Osteocyte (in vitro differentiated cells): Measurements from ENCODE around the gene PXK. TPM values are rescaled to one million over a fixed set of nuclear protein-coding genes. Genes with fewer than 3 reads are reported as not detected.

ENCODE experiments used
- DNase-seq: peaks from one replicate; pipeline ENCODE4 v3.0.0; 2021; ENCODE audit warnings: mixed read lengths; ENCODE audit not compliant: unreplicated experiment; ENCODE audit errors: extremely low spot score
- H3K27ac Mint-ChIP-seq: one replicate; pipeline ENCODE4 v1.8.0; 2021; ENCODE audit warnings: mild to moderate bottlenecking, mixed read lengths; ENCODE audit not compliant: unreplicated experiment
- H3K27me3 Mint-ChIP-seq: one replicate; pipeline ENCODE4 v1.8.0; 2021; ENCODE audit warnings: mixed read lengths; ENCODE audit not compliant: unreplicated experiment
- H3K36me3 Mint-ChIP-seq: one replicate; pipeline ENCODE4 v1.8.0; 2021; ENCODE audit warnings: mixed read lengths; ENCODE audit not compliant: unreplicated experiment
- H3K4me1 Mint-ChIP-seq: one replicate; pipeline ENCODE4 v1.8.0; 2021; ENCODE audit warnings: mixed read lengths; ENCODE audit not compliant: unreplicated experiment
- H3K4me3 Mint-ChIP-seq: one replicate; pipeline ENCODE4 v1.8.0; 2021; ENCODE audit warnings: mild to moderate bottlenecking, moderate library complexity, mixed read lengths; ENCODE audit not compliant: unreplicated experiment
- H3K9me3 Mint-ChIP-seq: one replicate; pipeline ENCODE4 v1.8.0; 2021; ENCODE audit warnings: mixed read lengths; ENCODE audit not compliant: unreplicated experiment
- total RNA-seq: library from RNA; stranded (reverse); gene quantifications from 2 replicates; pipeline ENCODE4 v1.2.1, GENCODE V29; 2021
- TF ChIP-seq, protein P1 (sequence below): fragments of 200-600 bp; sonication (generic); IDR thresholded peaks from 2 replicates; pipeline ENCODE4 v1.5.0; 2021; ENCODE audit warnings: antibody characterized with exemption, mild to moderate bottlenecking, moderate library complexity

Gene PXK
- total RNA-seq, 1 donor from 2014 or later: 39.1 TPM

DNA sequence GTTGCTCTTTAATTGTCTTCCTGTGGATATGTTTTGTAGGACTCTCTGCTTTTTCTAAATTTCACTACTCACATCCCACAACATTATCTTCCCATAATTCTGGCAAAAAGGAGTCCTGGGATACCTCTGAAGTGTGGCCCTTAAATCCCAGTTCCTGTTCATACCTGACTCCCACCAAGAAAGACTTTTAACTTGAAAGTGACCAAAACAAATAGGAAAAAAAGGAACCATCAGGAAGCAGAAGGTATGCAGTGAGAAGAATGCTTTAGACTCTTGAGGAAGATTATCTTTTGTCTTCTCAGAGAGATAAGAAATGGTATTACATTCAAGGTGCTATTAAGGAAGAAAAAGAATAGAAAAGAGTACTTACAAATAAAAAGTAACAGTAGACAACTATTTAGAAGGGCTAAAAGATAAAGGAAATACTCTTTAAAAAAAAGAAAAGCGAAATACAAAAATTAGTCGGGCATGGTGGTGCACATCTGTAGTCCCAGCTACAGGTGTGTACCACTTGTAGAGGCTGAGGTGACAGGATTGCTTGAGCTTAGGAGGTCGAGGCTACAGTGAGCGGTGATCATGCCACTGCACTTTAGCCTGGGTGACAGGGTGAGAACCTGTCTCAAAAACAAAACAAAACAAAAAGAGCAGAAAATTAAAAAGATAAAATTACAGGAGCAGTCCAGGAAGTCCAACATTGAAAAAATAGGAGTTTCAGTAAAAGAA, 46.8 kb downstream of the PXK start:
- Mint-ChIP-seq H3K27ac (no peak overlapping the region), H3K4me3 (no peak overlapping the region), H3K27me3 (no peaks in the 10 kb centered on the region), H3K36me3 (no peaks in the 10 kb centered on the region), H3K4me1 (peaks cover 32% of the 10 kb centered on the region), H3K9me3 (no peaks in the 10 kb centered on the region)
- no peak for DNase-seq
- TF ChIP-seq, protein P1, sequence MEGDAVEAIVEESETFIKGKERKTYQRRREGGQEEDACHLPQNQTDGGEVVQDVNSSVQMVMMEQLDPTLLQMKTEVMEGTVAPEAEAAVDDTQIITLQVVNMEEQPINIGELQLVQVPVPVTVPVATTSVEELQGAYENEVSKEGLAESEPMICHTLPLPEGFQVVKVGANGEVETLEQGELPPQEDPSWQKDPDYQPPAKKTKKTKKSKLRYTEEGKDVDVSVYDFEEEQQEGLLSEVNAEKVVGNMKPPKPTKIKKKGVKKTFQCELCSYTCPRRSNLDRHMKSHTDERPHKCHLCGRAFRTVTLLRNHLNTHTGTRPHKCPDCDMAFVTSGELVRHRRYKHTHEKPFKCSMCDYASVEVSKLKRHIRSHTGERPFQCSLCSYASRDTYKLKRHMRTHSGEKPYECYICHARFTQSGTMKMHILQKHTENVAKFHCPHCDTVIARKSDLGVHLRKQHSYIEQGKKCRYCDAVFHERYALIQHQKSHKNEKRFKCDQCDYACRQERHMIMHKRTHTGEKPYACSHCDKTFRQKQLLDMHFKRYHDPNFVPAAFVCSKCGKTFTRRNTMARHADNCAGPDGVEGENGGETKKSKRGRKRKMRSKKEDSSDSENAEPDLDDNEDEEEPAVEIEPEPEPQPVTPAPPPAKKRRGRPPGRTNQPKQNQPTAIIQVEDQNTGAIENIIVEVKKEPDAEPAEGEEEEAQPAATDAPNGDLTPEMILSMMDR: no peak

DNA sequence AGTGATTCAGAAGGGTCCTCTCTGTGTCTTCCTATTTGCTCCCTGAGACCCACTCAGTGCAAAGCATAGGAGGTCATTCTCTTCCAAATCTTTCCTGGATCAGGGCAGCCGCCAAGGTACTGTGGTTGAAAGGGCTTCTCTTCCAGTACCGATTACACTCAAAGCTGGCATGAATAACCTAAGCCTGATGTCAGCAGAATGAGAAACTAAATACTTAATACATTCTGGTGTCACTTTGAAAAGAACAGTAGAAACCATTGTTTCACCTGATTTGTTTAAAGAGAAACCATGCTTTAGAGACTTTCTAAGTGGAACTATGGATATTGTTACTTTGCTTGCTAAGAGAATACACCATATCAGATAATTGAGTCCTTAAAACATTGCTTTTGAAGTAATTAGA, 50.8 kb downstream of the PXK start:
- Mint-ChIP-seq H3K27me3 (no peaks in the 10 kb centered on the region), H3K4me3 (no peak overlapping the region), H3K27ac (peak overlapping the region; percentile 85), H3K36me3 (peaks cover 8% of the 10 kb centered on the region), H3K4me1 (peaks cover 55% of the 10 kb centered on the region), H3K9me3 (no peaks in the 10 kb centered on the region)
- DNase-seq: no peak
- TF ChIP-seq, protein P1: no peak

DNA sequence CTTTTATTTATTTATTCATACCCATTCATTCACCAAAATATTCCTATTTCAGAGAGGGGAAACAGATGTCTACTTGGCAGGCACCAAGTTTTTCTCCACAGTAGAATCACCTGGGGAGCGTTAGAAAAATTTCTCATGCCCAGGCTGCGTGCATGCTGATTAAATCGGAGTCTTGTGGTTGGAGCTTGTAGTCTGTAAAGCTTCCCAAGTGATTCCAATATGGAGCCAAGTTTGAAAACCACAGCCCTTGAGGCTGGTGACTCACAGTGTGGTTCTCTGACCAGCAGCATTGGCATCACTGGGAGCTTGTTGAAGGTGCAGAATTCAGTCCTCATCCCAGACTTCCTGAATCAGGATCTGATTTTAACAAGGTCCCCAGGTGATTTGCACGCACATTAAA, 51.2 kb downstream of the PXK start:
- Mint-ChIP-seq H3K36me3 (peaks cover 8% of the 10 kb centered on the region), H3K4me3 (no peak overlapping the region), H3K9me3 (no peaks in the 10 kb centered on the region), H3K27me3 (no peaks in the 10 kb centered on the region), H3K4me1 (peaks cover 59% of the 10 kb centered on the region), H3K27ac (peak overlapping the region; percentile 85)
- TF ChIP-seq, protein P1: no peak
- no peak for DNase-seq

DNA sequence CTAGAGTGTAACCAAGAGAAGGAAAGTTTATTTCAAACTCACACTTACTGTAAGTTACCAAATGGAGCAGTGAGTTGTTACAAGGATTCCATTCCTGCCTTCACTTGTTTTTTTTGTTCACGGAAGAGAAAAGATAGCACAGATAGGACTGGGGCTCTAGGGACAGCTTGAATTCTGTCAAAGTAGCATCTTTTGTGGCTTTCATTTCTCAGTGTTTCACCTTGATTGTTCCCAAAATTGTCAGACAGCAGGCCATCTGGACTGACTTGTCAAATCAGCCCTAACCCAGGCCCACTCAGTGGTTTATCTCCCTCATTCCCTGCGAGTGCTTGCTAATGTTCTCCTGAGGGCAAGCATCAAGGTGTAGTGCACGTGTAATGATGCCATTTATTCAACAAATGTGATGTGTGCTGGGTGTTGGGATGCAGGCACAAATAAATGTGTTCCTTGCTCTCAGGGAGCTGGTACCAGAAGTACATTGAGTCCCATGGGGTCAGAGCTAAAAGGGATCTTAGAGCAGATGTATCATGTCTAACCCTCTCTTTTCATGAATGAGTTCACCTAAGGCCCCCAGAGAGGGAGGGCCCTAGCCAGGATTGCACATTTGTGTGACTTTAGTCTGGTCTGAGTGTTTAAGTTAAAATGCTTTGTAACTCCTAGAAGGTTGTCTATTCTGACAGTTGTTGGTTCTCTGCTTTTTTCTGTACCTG, 51.8 kb downstream of the PXK start:
- TF ChIP-seq, protein P1: no peak
- H3K9me3 Mint-ChIP-seq: no peaks in the 10 kb centered on the region
- H3K4me1 Mint-ChIP-seq: peaks cover 62% of the 10 kb centered on the region
- no peak for DNase-seq
- H3K4me3 Mint-ChIP-seq: no peak overlapping the region
- no peaks in the 10 kb centered on the region for H3K27me3 Mint-ChIP-seq
- peak overlapping the region; percentile 85 for H3K27ac Mint-ChIP-seq
- H3K36me3 Mint-ChIP-seq: peaks cover 8% of the 10 kb centered on the region

DNA sequence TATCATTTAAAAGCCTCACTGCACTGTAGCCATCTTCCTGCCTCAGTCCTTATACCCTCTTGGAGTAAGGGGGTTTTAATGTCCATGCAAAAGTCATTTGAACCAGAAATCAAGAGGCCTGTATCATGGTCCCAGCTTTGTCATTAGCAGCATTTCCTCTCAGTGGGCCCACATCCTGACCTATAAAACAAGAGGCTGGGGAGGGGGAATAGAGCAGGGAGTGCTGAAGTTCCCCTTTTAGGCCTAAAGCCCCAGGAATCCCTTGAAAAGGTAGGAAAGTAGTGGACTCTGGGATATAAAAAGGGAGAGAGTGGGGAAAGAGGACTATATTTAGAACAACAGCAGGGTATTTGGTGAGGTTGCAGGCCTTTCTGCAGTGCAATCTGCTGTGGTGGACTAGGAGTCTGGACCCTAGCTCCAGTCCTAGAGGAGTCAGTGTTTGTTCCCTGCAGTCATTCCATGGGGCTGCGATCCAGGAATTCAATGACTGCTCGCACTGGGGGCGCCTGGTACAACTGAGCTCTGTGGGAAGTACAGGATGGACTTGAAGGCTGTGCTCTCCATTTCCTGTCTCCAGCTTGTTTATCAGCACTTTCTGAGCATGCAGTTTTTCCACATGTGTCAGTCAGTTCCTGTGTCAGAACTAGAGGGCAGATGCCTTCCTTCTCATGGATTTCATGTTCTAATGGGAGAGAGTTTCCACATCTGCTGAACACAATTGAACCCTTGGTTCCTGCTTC, 54.1 kb downstream of the PXK start:
- Mint-ChIP-seq H3K36me3 (peaks cover 13% of the 10 kb centered on the region), H3K4me1 (peaks cover 62% of the 10 kb centered on the region), H3K27me3 (no peaks in the 10 kb centered on the region), H3K9me3 (no peaks in the 10 kb centered on the region), H3K27ac (peak overlapping the region; percentile 94), H3K4me3 (no peak overlapping the region)
- no peak for DNase-seq
- TF ChIP-seq, protein P1: no peak
